Testis (tissue), 3 donors: ENCODE data around the gene MED13. TPM values are rescaled to one million over a fixed set of nuclear protein-coding genes. Genes with fewer than 3 reads are reported as not detected.

Experiments used
- DNase-seq: peaks from one replicate; pipeline ENCODE4 v3.0.0-alpha.2; 2019
- H3K27ac ChIP-seq, 2 donors: fragments of 200-600 bp; sonication (generic); one replicate each; pipeline ENCODE4 v1.5.1; 2019
- H3K27me3 ChIP-seq: fragments of 200-600 bp; sonication (generic); one replicate; pipeline ENCODE4 v1.5.1; 2019
- H3K36me3 ChIP-seq: fragments of 200-600 bp; sonication (generic); one replicate; pipeline ENCODE4 v1.5.1; 2017; ENCODE audit warnings: low read depth; ENCODE audit errors: missing control alignments
- H3K4me1 ChIP-seq: fragments of 200-600 bp; sonication (generic); one replicate; pipeline ENCODE4 v1.5.1; 2019
- H3K4me3 ChIP-seq, 2 donors: fragments of 200-600 bp; sonication (generic); one replicate each; pipeline ENCODE4 v1.5.1; 2017 to 2019
- H3K9me3 ChIP-seq: fragments of 200-600 bp; sonication (generic); one replicate; pipeline ENCODE4 v1.5.1; 2017
- CTCF ChIP-seq, 3 experiments: fragments of 450-650 bp in 2 of 3; fragments of 200-600 bp in 1 of 3; sonication (generic) in 1 of 3; IDR thresholded peaks; one replicate each; pipeline ENCODE4 v1.5.1; 2016 to 2019; ENCODE audit warnings: antibody characterized with exemption in 3 of 3, mild to moderate bottlenecking in 2 of 3, moderate library complexity in 1 of 3
- POLR2A ChIP-seq: fragments of 450-650 bp; IDR thresholded peaks from one replicate; pipeline ENCODE4 v1.6.1; 2017; ENCODE audit warnings: antibody characterized with exemption, mild to moderate bottlenecking, moderate library complexity
- WGBS, 2 donors: methylation state at CpG; one replicate each; pipeline ENCODE4 v1.1.5; 2018; 5-methylcytosine and 5-hydroxymethylcytosine counted together
- intact Hi-C: fragments of 100-400 bp; cut with DNase I; formaldehyde crosslinking; loops from one replicate; pipeline ENCODE4 v1.15.1; 2023; ENCODE audit warnings: low total_unique reads
- polyA plus RNA-seq: library from polyadenylated mRNA; stranded (reverse); fragments of 350-450 nt; fragmentation: Illumina TruSeq; extraction: RNeasy Lipid Tissue Mini Kit (QIAGEN cat#74804); gene quantifications from one replicate; pipeline ENCODE4 v1.2.3, GENCODE V29; 2014; ENCODE audit warnings: low read depth, low replicate concordance; ENCODE audit not compliant: insufficient read depth
- total RNA-seq, 2 donors: library from RNA; depleted of rRNA; stranded (reverse); fragments of >200 nt; gene quantifications; one replicate each; pipeline ENCODE4 v1.2.3, GENCODE V29; 2016

MED13 gene
- total and polyA plus RNA-seq, 3 donors from 2014 or later = 44.0 to 145 (median 98.7) TPM

GRCh38 chr17:61966191-61966590, 98.9 kb downstream of the MED13 start:
- Histone ChIP-seq H3K27me3 (no peaks in the 10 kb centered on the region), H3K36me3 (no peaks in the 10 kb centered on the region), H3K9me3 (no peaks in the 10 kb centered on the region), H3K4me1 (no peaks in the 10 kb centered on the region), H3K4me3 (no peak overlapping the region), H3K27ac (no peak overlapping the region)
- TF ChIP-seq CTCF (IDR thresholded peaks at IDR 0.05) = no peak
- no peak for TF ChIP-seq POLR2A
- DNase-seq = no peak
- WGBS, 2 donors = 0% methylated on average over 1 of the region's 1 CpG
- intact Hi-C loops = no loop called here

DNA sequence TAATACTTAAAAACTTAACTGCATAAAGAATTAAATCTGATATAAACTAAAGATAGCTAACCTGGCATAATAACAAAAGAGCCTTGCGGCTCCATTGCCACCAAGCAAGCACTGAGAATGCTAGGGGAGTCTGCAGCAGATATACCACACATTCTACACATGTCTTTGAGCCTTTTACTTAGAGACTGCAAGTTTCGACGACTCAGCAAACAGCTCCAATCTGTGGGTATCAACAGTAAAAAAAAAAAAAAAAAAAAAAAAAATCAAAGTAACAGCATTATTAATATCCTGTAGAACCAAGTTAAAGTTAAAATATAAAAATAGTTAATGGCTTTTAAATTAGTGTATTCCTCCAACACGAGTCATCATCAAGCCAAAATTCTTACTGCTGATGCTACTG, 109.5 kb downstream of the MED13 start:
- no peak for TF ChIP-seq POLR2A
- no peaks in the 10 kb centered on the region for H3K4me1 ChIP-seq
- no peak overlapping the region for H3K4me3 ChIP-seq
- H3K36me3 ChIP-seq = no peaks in the 10 kb centered on the region
- 86 to 89% methylated on average over 4 of the region's 4 CpGs for WGBS, 2 donors
- H3K9me3 ChIP-seq = no peaks in the 10 kb centered on the region
- no peaks in the 10 kb centered on the region for H3K27me3 ChIP-seq
- no peak overlapping the region for H3K27ac ChIP-seq
- no peak for DNase-seq
- intact Hi-C loops = no loop called here

GRCh38 chr17:61947367-61948078, 117.6 kb downstream of the MED13 start:
- Histone ChIP-seq H3K27ac (no peak overlapping the region), H3K36me3 (no peaks in the 10 kb centered on the region), H3K4me1 (no peaks in the 10 kb centered on the region), H3K4me3 (no peak overlapping the region), H3K9me3 (no peaks in the 10 kb centered on the region), H3K27me3 (no peaks in the 10 kb centered on the region)
- 75 to 86% methylated on average over 3 of the region's 3 CpGs for WGBS, 2 donors
- intact Hi-C loops = no loop called here
- no peak for TF ChIP-seq POLR2A
- no peak for TF ChIP-seq CTCF (IDR thresholded peaks at IDR 0.05)
- DNase-seq = no peak

GRCh38 chr17:61946359-61946758, 118.7 kb downstream of the MED13 start:
- TF ChIP-seq POLR2A (no peak), CTCF (IDR thresholded peaks at IDR 0.05) (no peak)
- H3K4me1 ChIP-seq = no peaks in the 10 kb centered on the region
- no peak overlapping the region for H3K4me3 ChIP-seq
- intact Hi-C loops = no loop called here
- no peak overlapping the region for H3K27ac ChIP-seq
- H3K36me3 ChIP-seq = no peaks in the 10 kb centered on the region
- WGBS, 2 donors = 51 to 74% methylated on average over 2 of the region's 2 CpGs
- H3K27me3 ChIP-seq = no peaks in the 10 kb centered on the region
- no peaks in the 10 kb centered on the region for H3K9me3 ChIP-seq
- no peak for DNase-seq

DNA sequence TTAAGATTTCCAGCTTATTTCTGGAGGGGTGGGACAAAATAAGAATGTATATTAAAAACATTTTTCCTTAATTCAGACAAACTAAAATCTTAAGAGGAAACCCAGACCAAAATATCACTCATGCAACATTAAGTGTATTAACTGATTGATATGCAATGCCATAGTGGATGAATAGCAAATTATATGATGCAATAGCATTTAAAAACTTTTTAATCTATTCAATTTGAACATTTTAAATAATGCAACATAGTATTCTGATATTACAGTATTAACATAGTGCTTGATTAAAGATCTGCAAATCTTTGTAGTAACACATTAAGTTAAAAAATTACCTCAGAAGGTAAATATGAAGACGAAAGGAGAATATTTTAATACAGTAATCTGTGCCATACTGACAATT, 122.0 kb downstream of the MED13 start:
- TF ChIP-seq POLR2A = no peak
- no peak for TF ChIP-seq CTCF (IDR thresholded peaks at IDR 0.05)
- intact Hi-C loops = no loop called here
- 87 to 91% methylated on average over 1 of the region's 1 CpG for WGBS, 2 donors
- Histone ChIP-seq H3K27ac (no peak overlapping the region), H3K9me3 (no peaks in the 10 kb centered on the region), H3K4me1 (no peaks in the 10 kb centered on the region), H3K27me3 (no peaks in the 10 kb centered on the region), H3K36me3 (no peaks in the 10 kb centered on the region), H3K4me3 (no peak overlapping the region)
- DNase-seq = no peak
